Effector memory CD4-positive, alpha-beta T cell (primary cell): ENCODE data around the gene HMG20A.

Source experiments
- DNase-seq, 3 donors: peaks; one replicate each; pipeline ENCODE4 v3.0.0-alpha.2; 2020
- H3K27ac ChIP-seq: 2 replicates; pipeline ENCODE4 v1.7.0; 2013; ENCODE audit warnings: mild to moderate bottlenecking, low read length, moderate library complexity; ENCODE audit not compliant: insufficient read depth, poor library complexity, severe bottlenecking
- H3K27me3 ChIP-seq: replicated peaks from 2 replicates; pipeline ENCODE4 v1.7.0; 2013; ENCODE audit warnings: mild to moderate bottlenecking, low read length; ENCODE audit not compliant: insufficient read depth, control insufficient read depth, poor library complexity, severe bottlenecking
- H3K36me3 ChIP-seq: 2 replicates; pipeline ENCODE4 v1.7.0; 2013; ENCODE audit warnings: mild to moderate bottlenecking, low read length, moderate library complexity; ENCODE audit not compliant: control insufficient read depth, insufficient read depth
- H3K4me1 ChIP-seq: 2 replicates; pipeline ENCODE4 v1.7.0; 2013; ENCODE audit warnings: low read length, mild to moderate bottlenecking; ENCODE audit not compliant: control insufficient read depth, insufficient read depth, poor library complexity, severe bottlenecking
- H3K4me3 ChIP-seq: 2 replicates; pipeline ENCODE4 v1.7.0; 2013; ENCODE audit warnings: low read length, low read depth, mild to moderate bottlenecking; ENCODE audit not compliant: insufficient read depth, poor library complexity, severe bottlenecking
- H3K9me3 ChIP-seq: 2 replicates; pipeline ENCODE4 v1.7.0; 2013; ENCODE audit warnings: mild to moderate bottlenecking, low read length, moderate library complexity; ENCODE audit not compliant: control insufficient read depth

The HMG20A gene

DNA sequence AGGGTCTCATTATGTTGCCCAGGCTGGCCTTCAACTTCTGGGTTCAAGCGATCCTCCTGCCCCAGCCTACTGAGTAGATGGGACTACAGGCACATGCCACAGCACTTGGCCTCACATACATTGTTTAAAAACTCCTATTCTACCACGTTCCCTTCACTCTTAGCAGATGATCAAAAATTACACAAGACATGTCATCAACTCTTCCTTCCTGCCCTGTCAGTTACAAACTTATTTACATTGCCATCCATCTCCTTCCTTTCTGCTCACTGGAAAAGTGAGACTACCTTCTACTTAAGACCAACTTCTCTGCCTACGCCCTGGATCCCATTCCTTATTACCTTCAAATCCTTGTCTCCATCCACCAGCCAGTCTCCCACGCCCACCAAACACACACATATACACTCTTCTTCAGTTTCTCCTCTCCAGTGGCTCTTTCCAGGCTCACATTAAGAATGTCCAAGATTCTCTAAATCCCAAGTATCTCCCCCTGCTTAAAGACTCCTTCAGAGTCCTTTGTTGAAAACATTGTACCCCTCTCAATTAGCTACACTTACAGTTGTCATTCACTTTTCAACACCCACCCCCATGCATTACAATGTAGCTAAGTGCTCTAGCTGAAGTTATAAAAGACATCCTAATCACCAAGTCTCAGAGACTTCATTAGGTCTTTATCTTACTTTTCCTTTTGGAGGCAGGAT, 5.1 kb upstream of the HMG20A start:
- Histone ChIP-seq H3K27ac (no peak overlapping the region), H3K27me3 (no peaks in the 10 kb centered on the region), H3K4me3 (no peak overlapping the region), H3K4me1 (no peaks in the 10 kb centered on the region), H3K9me3 (no peaks in the 10 kb centered on the region), H3K36me3 (no peaks in the 10 kb centered on the region)
- DNase-seq: no peak

- Histone ChIP-seq H3K4me1 (no peaks in the 10 kb centered on the region), H3K4me3 (no peak overlapping the region), H3K27me3 (no peaks in the 10 kb centered on the region), H3K9me3 (no peaks in the 10 kb centered on the region), H3K36me3 (no peaks in the 10 kb centered on the region), H3K27ac (no peak overlapping the region)
- DNase-seq: no peak
Observed at GRCh38 chr15:77416148-77416455, 4.6 kb upstream of the HMG20A start.

GRCh38 chr15:77416954-77417353, 3.7 kb upstream of the HMG20A start:
- H3K27ac ChIP-seq: no peak overlapping the region
- no peaks in the 10 kb centered on the region for H3K36me3 ChIP-seq
- H3K27me3 ChIP-seq: no peaks in the 10 kb centered on the region
- H3K4me1 ChIP-seq: no peaks in the 10 kb centered on the region
- H3K4me3 ChIP-seq: no peak overlapping the region
- no peak for DNase-seq
- no peaks in the 10 kb centered on the region for H3K9me3 ChIP-seq

- Histone ChIP-seq H3K9me3 (no peaks in the 10 kb centered on the region), H3K27me3 (no peaks in the 10 kb centered on the region), H3K27ac (no peak overlapping the region), H3K36me3 (no peaks in the 10 kb centered on the region), H3K4me1 (no peaks in the 10 kb centered on the region), H3K4me3 (no peak overlapping the region)
- DNase-seq: no peak
Observed at GRCh38 chr15:77417602-77418001, 3.1 kb upstream of the HMG20A start.

- no peaks in the 10 kb centered on the region for H3K27me3 ChIP-seq
- no peak for DNase-seq
- H3K4me1 ChIP-seq: no peaks in the 10 kb centered on the region
- H3K36me3 ChIP-seq: no peaks in the 10 kb centered on the region
- peak overlapping the region; percentile 88 for H3K4me3 ChIP-seq
- no peaks in the 10 kb centered on the region for H3K9me3 ChIP-seq
- no peak overlapping the region for H3K27ac ChIP-seq
Observed at GRCh38 chr15:77418391-77418965, 2.2 kb upstream of the HMG20A start.

- no peaks in the 10 kb centered on the region for H3K9me3 ChIP-seq
- peak; percentile 6 to 24 (median 22) for DNase-seq
- H3K27me3 ChIP-seq: no peaks in the 10 kb centered on the region
- H3K4me1 ChIP-seq: no peaks in the 10 kb centered on the region
- H3K4me3 ChIP-seq: peak overlapping the region; percentile 88
- peak overlapping the region; percentile 33 for H3K27ac ChIP-seq
- H3K36me3 ChIP-seq: no peaks in the 10 kb centered on the region
Observed at GRCh38 chr15:77418966-77419835, 1.5 kb upstream of the HMG20A start.

DNA sequence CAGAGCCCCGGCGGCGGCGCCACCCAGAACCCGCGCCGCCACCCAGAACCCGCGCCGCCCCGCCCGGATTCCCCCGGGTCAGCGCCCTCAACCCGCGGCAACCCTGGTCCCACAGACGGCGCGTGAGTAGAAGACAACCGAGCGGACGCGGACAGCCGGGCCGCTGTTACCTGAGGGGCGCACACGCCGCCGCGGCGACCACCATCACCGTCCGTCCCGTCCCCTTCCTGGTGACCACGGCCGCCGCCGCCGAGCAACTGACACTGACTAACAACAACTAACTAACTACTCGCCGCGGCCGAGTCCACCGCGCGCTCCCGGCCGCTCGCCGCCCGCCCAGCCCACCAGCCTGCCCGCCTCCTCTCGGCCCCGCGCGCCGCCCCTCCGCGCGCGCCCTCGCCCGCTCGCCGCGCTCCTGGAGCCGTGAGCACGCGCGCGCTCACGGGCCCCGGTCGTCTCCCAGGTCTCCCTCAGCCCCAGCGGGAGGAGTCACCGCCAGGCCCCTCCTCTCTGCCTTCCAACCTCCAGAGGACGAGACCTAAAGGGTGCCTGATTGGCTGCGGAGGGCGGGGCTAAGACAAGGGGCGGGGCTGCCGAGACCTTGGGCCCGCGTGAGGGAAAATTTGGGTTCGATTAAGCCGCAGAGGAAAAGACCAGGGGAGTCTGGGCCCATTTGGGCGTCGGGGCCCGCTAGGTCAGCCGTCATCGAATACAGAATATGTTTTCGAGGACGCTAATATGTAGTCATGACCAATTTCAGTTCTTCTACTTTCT, 665 bp upstream of the HMG20A start, which contains the start of gene PEAK1:
Gene PEAK1 (minus strand): TSS at position 269 of the 774 bp plus-strand sequence. CDS start 238,178 bp downstream, outside the sequence.
- H3K4me1 ChIP-seq: no peaks in the 10 kb centered on the region
- H3K36me3 ChIP-seq: no peaks in the 10 kb centered on the region
- H3K9me3 ChIP-seq: no peaks in the 10 kb centered on the region
- DNase-seq: peak; percentile 98 to 99 (median 99)
- no peaks in the 10 kb centered on the region for H3K27me3 ChIP-seq
- H3K4me3 ChIP-seq: peak within 1 kb of the TSS; percentile 88
- H3K27ac ChIP-seq: peak within 1 kb of the TSS; percentile 88

DNA sequence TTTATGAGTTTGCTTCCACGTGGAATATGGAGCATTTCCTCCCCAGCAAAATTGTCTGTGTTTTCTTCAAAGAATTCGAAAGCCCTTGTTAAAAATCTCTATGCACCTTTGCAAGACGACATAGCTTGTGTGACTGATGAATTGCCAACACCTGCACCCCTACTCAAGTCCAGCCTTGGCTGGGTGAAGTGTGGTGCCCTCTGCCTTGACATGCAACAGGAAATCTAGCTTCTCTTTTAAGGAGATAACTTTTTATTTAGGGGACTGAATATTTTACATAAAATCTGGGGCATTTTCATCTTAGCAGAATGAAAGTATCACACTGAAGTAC, 647 bp downstream of the HMG20A start:
- Histone ChIP-seq H3K36me3 (no peaks in the 10 kb centered on the region), H3K4me1 (no peaks in the 10 kb centered on the region), H3K4me3 (peak overlapping the region; percentile 88), H3K9me3 (no peaks in the 10 kb centered on the region), H3K27ac (peak overlapping the region; percentile 88), H3K27me3 (no peaks in the 10 kb centered on the region)
- DNase-seq: no peak

GRCh38 chr15:77425104-77425503, 4.4 kb downstream of the HMG20A start:
- Histone ChIP-seq H3K4me1 (no peaks in the 10 kb centered on the region), H3K36me3 (no peaks in the 10 kb centered on the region), H3K9me3 (no peaks in the 10 kb centered on the region), H3K4me3 (no peak overlapping the region), H3K27me3 (no peaks in the 10 kb centered on the region), H3K27ac (no peak overlapping the region)
- no peak for DNase-seq
